ENCODE results near the gene C1orf159. TPM values are rescaled to one million over a fixed set of nuclear protein-coding genes. Genes with fewer than 3 reads are reported as not detected.

The C1orf159 gene
- total RNA-seq, 1 experiment from 2014 or later = 15.7 TPM

DNA sequence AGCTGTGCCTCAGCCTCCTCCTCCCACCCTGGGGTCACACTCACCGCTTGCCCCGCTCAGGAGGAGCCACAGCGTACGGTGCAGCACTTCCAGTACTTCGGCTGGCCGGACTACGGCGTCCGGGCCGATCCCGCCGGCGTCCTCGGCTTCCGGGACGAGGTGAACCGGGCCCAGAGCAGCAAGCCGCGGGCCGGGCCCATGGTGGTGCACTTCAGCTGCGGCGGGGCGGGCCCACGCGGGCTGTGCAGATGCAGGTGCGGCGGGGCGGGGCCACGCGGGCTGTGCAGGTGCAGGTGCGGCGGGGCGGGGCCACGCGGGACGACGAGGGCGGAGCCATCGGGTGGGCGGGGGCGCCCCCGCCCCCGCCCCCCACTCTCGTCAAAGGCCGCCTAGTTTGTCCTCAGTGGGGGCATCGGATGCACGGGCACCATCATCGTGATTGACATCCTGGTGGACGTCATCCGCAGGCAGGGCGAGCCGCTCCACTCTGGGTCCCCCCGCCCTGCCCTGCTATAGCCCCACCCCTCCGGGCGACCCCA lies 47.3 kb downstream of the C1orf159 start:
- intact Hi-C loops (cut with micrococcal nuclease) = no loop called here

DNA sequence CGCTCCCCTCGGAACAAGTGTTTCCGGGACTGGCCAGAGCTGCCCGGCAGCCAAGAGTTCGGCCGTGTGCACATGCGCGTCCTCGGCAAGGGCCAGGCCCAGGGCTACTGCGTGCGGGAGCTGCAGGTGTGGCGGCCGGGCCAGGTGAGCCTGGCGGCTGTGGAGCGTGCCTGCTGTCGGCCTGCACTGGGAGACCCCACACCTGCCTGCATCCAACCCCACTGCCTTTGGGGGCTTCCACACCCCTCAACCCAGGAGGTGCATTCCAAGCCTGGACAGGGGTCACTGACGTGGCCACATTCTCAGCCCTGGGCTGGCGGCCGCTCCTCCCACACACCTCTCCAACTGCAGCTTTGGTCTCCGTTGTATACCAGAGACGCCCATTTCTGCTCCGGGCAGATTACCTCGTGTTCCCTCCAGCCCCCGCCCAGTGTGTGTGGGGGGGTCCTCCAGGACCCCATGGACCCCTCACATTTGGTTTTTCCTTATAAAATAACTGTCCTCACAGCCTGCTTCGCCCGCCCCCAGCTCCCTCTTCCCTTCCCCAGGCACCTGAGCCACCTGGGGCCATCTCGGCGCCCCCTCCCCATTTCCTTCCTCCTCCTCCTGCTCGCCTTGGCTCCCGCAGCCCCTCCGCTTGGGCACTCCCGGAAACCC lies 47.9 kb downstream of the C1orf159 start:
- intact Hi-C loops (cut with micrococcal nuclease) = no loop called here
- H3K27me3 Mint-ChIP-seq (ENCODE audit: insufficient read depth, unreplicated experiment) = no peaks in the 10 kb centered on the region
- CTCF ChIA-PET = interaction anchor here (0.8 to 0.9 kb wide), 2 partner anchors 45 to 85 kb away, joined by 3 to 4 read pairs; no protein-coding TSS in a partner anchor

More for the DNA sequence above, 47.3 kb downstream of the C1orf159 start:
- ChIA-PET POLR2A (interaction anchor here (0.7 kb wide), 1 partner anchor 12 kb away, joined by 5 read pairs; no protein-coding TSS in a partner anchor), CTCF (interaction anchor here (0.8 to 0.9 kb wide), 2 partner anchors 46 to 85 kb away, joined by 3 to 4 read pairs; no protein-coding TSS in a partner anchor)
- no peak for TF ChIP-seq CTCF (IDR thresholded peaks at IDR 0.05; ENCODE audit: unreplicated experiment)
- BruUV-seq (replicated peaks) = no TSS peak
- Mint-ChIP-seq H3K4me3 (ENCODE audit: unreplicated experiment) (peak overlapping the region; percentile 56), H3K27ac (ENCODE audit: low read depth, unreplicated experiment) (no peak overlapping the region), H3K36me3 (ENCODE audit: insufficient read depth, unreplicated experiment) (no peaks in the 10 kb centered on the region), H3K4me1 (ENCODE audit: insufficient read depth, unreplicated experiment) (no peaks in the 10 kb centered on the region), H3K27me3 (ENCODE audit: insufficient read depth, unreplicated experiment) (no peaks in the 10 kb centered on the region), H3K9me3 (ENCODE audit: unreplicated experiment) (no peaks in the 10 kb centered on the region)
- no peak for DNase-seq (ENCODE audit: unreplicated experiment)

GRCh38 chr1:1067284-1067859 lies 48.5 kb downstream of the C1orf159 start:
- Mint-ChIP-seq H3K36me3 (ENCODE audit: insufficient read depth, unreplicated experiment) (no peaks in the 10 kb centered on the region), H3K9me3 (ENCODE audit: unreplicated experiment) (no peaks in the 10 kb centered on the region), H3K27ac (ENCODE audit: low read depth, unreplicated experiment) (no peak overlapping the region), H3K4me1 (ENCODE audit: insufficient read depth, unreplicated experiment) (peaks cover 6% of the 10 kb centered on the region), H3K4me3 (ENCODE audit: unreplicated experiment) (no peak overlapping the region), H3K27me3 (ENCODE audit: insufficient read depth, unreplicated experiment) (no peaks in the 10 kb centered on the region)
- TF ChIP-seq CTCF (IDR thresholded peaks at IDR 0.05; ENCODE audit: unreplicated experiment) = no peak
- no peak for DNase-seq (ENCODE audit: unreplicated experiment)
- ChIA-PET POLR2A (no interaction called here), CTCF (interaction anchor here (0.9 to 5.8 kb wide), 2 partner anchors 51 to 85 kb away, joined by 5 to 65 read pairs; partner anchors contain the start of genes AGRN and ISG15)
- intact Hi-C loops (cut with micrococcal nuclease) = no loop called here
- no TSS peak for BruUV-seq (replicated peaks)

More for the DNA sequence above, 47.9 kb downstream of the C1orf159 start:
- POLR2A ChIA-PET = interaction anchor here (0.7 kb wide), 1 partner anchor 12 kb away, joined by 5 read pairs; no protein-coding TSS in a partner anchor
- no TSS peak for BruUV-seq (replicated peaks)
- H3K4me1 Mint-ChIP-seq (ENCODE audit: insufficient read depth, unreplicated experiment) = peaks cover 4% of the 10 kb centered on the region
- TF ChIP-seq CTCF (IDR thresholded peaks at IDR 0.05; ENCODE audit: unreplicated experiment) = no peak
- DNase-seq (ENCODE audit: unreplicated experiment) = no peak
- H3K4me3 Mint-ChIP-seq (ENCODE audit: unreplicated experiment) = peak overlapping the region; percentile 56
- H3K27ac Mint-ChIP-seq (ENCODE audit: low read depth, unreplicated experiment) = no peak overlapping the region
- H3K9me3 Mint-ChIP-seq (ENCODE audit: unreplicated experiment) = no peaks in the 10 kb centered on the region
- no peaks in the 10 kb centered on the region for H3K36me3 Mint-ChIP-seq (ENCODE audit: insufficient read depth, unreplicated experiment)
